Endothelial cell of umbilical vein (primary cell): ENCODE measurements around the gene CDK6. TPM values are rescaled to one million over a fixed set of nuclear protein-coding genes. Genes with fewer than 3 reads are reported as not detected.

ENCODE experiments used
- BruUV-seq: library from RNA; stranded (reverse); fragments of 400-500 nt; replicated peaks from 2 replicates; lab custom pipeline; 2021; lab: Mats Ljungman, UMichigan
- CTCF ChIA-PET: fragments of 300-600, 350-600 bp; sonication (Branson Sonifier 250); formaldehyde crosslinking; loops from one replicate; lab custom pipeline; 2021; ENCODE audit warnings: antibody characterized with exemption, inconsistent platforms; lab: Charles Lee
- POLR2A ChIA-PET: fragments of 300-600, 350-600 bp; sonication (Branson Sonifier 250); formaldehyde crosslinking; loops from one replicate; lab custom pipeline; 2021; ENCODE audit warnings: antibody characterized with exemption, inconsistent platforms; lab: Charles Lee
- DNase-seq: peaks from one replicate; pipeline ENCODE4 v3.0.0-alpha.2; 2011; ENCODE audit warnings: low read depth, low spot score
- FAIRE-seq: peaks from 2 replicates; lab custom pipeline; 2011; peaks lifted over from hg19 to GRCh38; lab: Jason Lieb, UNC
- H2AFZ ChIP-seq: 2 replicates; pipeline ENCODE4 v1.6.0; 2012; ENCODE audit warnings: low read depth, low read length, control low read depth, inconsistent platforms
- H3K27ac ChIP-seq: 2 replicates; pipeline ENCODE4 v1.5.1; 2011; ENCODE audit warnings: low read depth, mild to moderate bottlenecking, control low read depth, low read length, moderate library complexity; ENCODE audit not compliant: insufficient read depth
- H3K27me3 ChIP-seq, 2 experiments: 2 replicates each; pipeline versions ENCODE4 v1.6.0 to v1.6.1; 2011; ENCODE audit warnings: low read length in 2 of 2, mixed read lengths in 1 of 2; ENCODE audit not compliant: control insufficient read depth in 2 of 2, insufficient read depth in 2 of 2
- H3K36me3 ChIP-seq, 2 experiments: 2 replicates in 1 of 2; 3 replicates in 1 of 2; pipeline ENCODE4 v1.5.1; 2011; ENCODE audit warnings: low read length in 2 of 2, mild to moderate bottlenecking in 1 of 2, moderate library complexity in 1 of 2; ENCODE audit not compliant: control insufficient read depth in 2 of 2, insufficient read depth in 2 of 2; ENCODE audit errors: extremely low read depth in 1 of 2
- H3K4me1 ChIP-seq: 3 replicates; pipeline ENCODE4 v1.5.1; 2011; ENCODE audit warnings: mild to moderate bottlenecking, low read length; ENCODE audit not compliant: control insufficient read depth, insufficient read depth; ENCODE audit errors: extremely low read depth
- H3K4me2 ChIP-seq: 2 replicates; pipeline ENCODE4 v1.6.1; 2011; ENCODE audit warnings: low read length, control low read depth, mixed read lengths; ENCODE audit not compliant: insufficient read depth
- H3K4me3 ChIP-seq, 3 experiments: fragments of 200-600 bp in 1 of 3; sonication (generic), shearing (Covaris generic) in 1 of 3; replicated peaks in 1 of 3; 2 replicates each; pipeline ENCODE4 v1.5.1; 2011 to 2016; ENCODE audit warnings: control low read depth in 3 of 3, low read length in 3 of 3, mild to moderate bottlenecking in 2 of 3, inconsistent platforms in 1 of 3, low read depth in 1 of 3, moderate library complexity in 1 of 3; ENCODE audit not compliant: insufficient read depth in 1 of 3
- H3K79me2 ChIP-seq: 2 replicates; pipeline ENCODE4 v1.6.0; 2012; ENCODE audit warnings: low read length, inconsistent platforms; ENCODE audit not compliant: control insufficient read depth, insufficient read depth
- H3K9ac ChIP-seq: replicated peaks from 2 replicates; pipeline ENCODE3; 2011; ENCODE audit warnings: low read length, control low read depth; ENCODE audit not compliant: insufficient read depth; ENCODE audit errors: extremely low read depth
- H3K9me1 ChIP-seq: replicated peaks from 3 replicates; pipeline ENCODE4 v1.6.0; 2011; ENCODE audit warnings: mild to moderate bottlenecking, low read length; ENCODE audit not compliant: control insufficient read depth, insufficient read depth; ENCODE audit errors: extremely low read depth
- H3K9me3 ChIP-seq: replicated peaks from 2 replicates; pipeline ENCODE4 v1.5.1; 2012; ENCODE audit warnings: low read length, inconsistent platforms; ENCODE audit not compliant: control insufficient read depth, insufficient read depth
- H4K20me1 ChIP-seq: replicated peaks from 2 replicates; pipeline ENCODE3; 2011; ENCODE audit warnings: mild to moderate bottlenecking, low read length; ENCODE audit not compliant: control insufficient read depth, insufficient read depth; ENCODE audit errors: extremely low read depth
- CTCF ChIP-seq, 2 donors: IDR thresholded peaks; 1 replicate in 1 of 2; 2 replicates in 1 of 2; pipeline ENCODE4 v1.5.1; 2011; ENCODE audit warnings: low read length in 2 of 2, mild to moderate bottlenecking in 2 of 2, moderate library complexity in 2 of 2, control low read depth in 1 of 2, inconsistent platforms in 1 of 2, low read depth in 1 of 2; ENCODE audit not compliant: insufficient read depth in 1 of 2; ENCODE audit errors: extremely low read depth in 1 of 2
- EZH2 ChIP-seq: IDR thresholded peaks from 2 replicates; pipeline ENCODE4 v1.6.1; 2012; ENCODE audit warnings: borderline replicate concordance, low read depth, mild to moderate bottlenecking, moderate library complexity, low read length, inconsistent platforms; ENCODE audit not compliant: severe bottlenecking
- FOS ChIP-seq: IDR thresholded peaks from 2 replicates; pipeline ENCODE4 v1.6.1; 2011; ENCODE audit warnings: mild to moderate bottlenecking, low read length, moderate library complexity, borderline replicate concordance; ENCODE audit not compliant: insufficient read depth
- GATA2 ChIP-seq: IDR thresholded peaks from 2 replicates; pipeline ENCODE4 v1.7.0; 2011; ENCODE audit warnings: low read depth, mild to moderate bottlenecking, moderate library complexity, mixed read lengths, low read length; ENCODE audit not compliant: insufficient read length, insufficient read depth
- JUN ChIP-seq: IDR thresholded peaks from 2 replicates; pipeline ENCODE4 v1.6.1; 2011; ENCODE audit warnings: borderline replicate concordance, low read depth; ENCODE audit not compliant: insufficient read length, insufficient read depth
- MAX ChIP-seq: IDR thresholded peaks from 2 replicates; pipeline ENCODE4 v1.6.1; 2011; ENCODE audit not compliant: insufficient read depth, insufficient read length
- MYC ChIP-seq: IDR thresholded peaks from one replicate; pipeline ENCODE4 v1.6.1; 2011; ENCODE audit warnings: mild to moderate bottlenecking, low read depth, low read length
- POLR2A ChIP-seq: IDR thresholded peaks from 2 replicates; pipeline ENCODE4 v1.6.1; 2012; ENCODE audit warnings: low read depth, mild to moderate bottlenecking, control low read depth, low read length
- POLR2AphosphoS5 ChIP-seq: IDR thresholded peaks from 2 replicates; pipeline ENCODE4 v1.6.1; 2012; ENCODE audit warnings: low read depth, mild to moderate bottlenecking, control low read depth, low read length, moderate library complexity; ENCODE audit not compliant: insufficient read depth
- dilution Hi-C: fragments of 300-500 bp; cut with MboI; formaldehyde crosslinking; loops from one replicate; pipeline ENCODE4 v1.15.0; 2019; ENCODE audit warnings: low sequenced_read_pairs; ENCODE audit not compliant: extremely low pct_ligation_motif_present
- intact Hi-C: fragments of 100-400 bp; cut with micrococcal nuclease; formaldehyde crosslinking; loops from one replicate; pipeline ENCODE4 v1.10.0; 2022
- polyA plus RNA-seq, 4 experiments: library from polyadenylated mRNA; depleted of rRNA in 3 of 4; stranded (reverse) in 3 of 4; unstranded in 1 of 4; fragments of >200 nt; gene quantifications; 2 replicates each; pipeline versions ENCODE4 v1.2.1 to v1.2.3, GENCODE V29; 2011 to 2012; ENCODE audit warnings: missing spikeins in 1 of 4
- total RNA-seq: library from RNA; stranded (reverse); gene quantifications from 2 replicates; pipeline ENCODE4 v1.2.3, GENCODE V29; 2021

The CDK6 gene
- total and polyA plus RNA-seq, 2 donors (not counting 3 experiments of a cell fraction or from before 2014, with no cell fraction given), result 6.0 to 28.2 TPM

GRCh38 chr7:92622030-92622429 is 214.3 kb downstream of the CDK6 start:
- CTCF ChIA-PET, result interaction anchor here (1.0 to 5.4 kb wide), 15 partner anchors 10 to 435 kb away, joined by 3 to 52 read pairs (median 5); partner anchors contain the start of gene CDK6
- dilution Hi-C loops, result no loop called here
- Histone ChIP-seq H3K27ac (no peak overlapping the region), H3K4me1 (peaks cover 28% of the 10 kb centered on the region), H3K4me3 (no peak overlapping the region), H3K27me3 (no peaks in the 10 kb centered on the region), H4K20me1 (no peaks in the 10 kb centered on the region), H3K9me1 (no peaks in the 10 kb centered on the region), H3K9ac (no peak overlapping the region), H3K36me3 (no peaks in the 10 kb centered on the region), H2AFZ (no peak overlapping the region), H3K79me2 (no peaks in the 10 kb centered on the region), H3K4me2 (no peak overlapping the region), H3K9me3 (no peaks in the 10 kb centered on the region)
- POLR2A ChIA-PET, result no interaction called here
- no peak for FAIRE-seq
- intact Hi-C loops, result loop anchor here (5.0 kb wide), 1 partner anchor 605 kb away; the partner anchor contains the start of gene HEPACAM2
- TF ChIP-seq JUN (no peak), GATA2 (no peak), EZH2 (no peak), POLR2AphosphoS5 (no peak), MAX (no peak), MYC (no peak), POLR2A (no peak), CTCF (IDR thresholded peaks at IDR 0.05; ENCODE audit: extremely low read depth in 1 of 2, insufficient read depth in 1 of 2, low read depth in 1 of 2, low read length in 2 of 2) (no peak), FOS (no peak)
- BruUV-seq, result no TSS peak
- DNase-seq, result no peak
